Measurements from ENCODE around the gene MDFIC. TPM values are rescaled to one million over a fixed set of nuclear protein-coding genes. Genes with fewer than 3 reads are reported as not detected.

Gene MDFIC
- total RNA-seq, 2 donors from 2014 or later = 22.9 to 29.3 TPM

DNA sequence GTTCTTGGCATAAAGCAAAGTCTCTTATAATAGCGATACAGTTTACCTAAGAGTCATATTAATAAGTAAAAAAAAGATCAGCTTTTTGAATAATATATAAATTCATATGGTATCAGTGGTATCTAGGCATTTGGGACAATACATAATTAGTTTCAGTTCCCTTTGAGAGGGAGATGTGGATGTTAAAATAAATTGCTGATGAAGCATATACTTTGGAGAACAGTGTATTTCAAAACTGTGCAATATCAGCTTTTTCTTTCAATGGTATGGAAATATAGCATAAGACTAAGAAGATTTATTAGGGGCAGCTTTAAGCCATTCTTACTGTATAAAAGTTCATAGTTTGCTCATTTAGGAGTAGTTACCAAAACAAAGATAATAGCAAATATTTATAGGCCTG is 35.5 kb downstream of the MDFIC start:
- no peak for ATAC-seq (ENCODE audit: insufficient number of reproducible peaks, low FRiP score, low read depth)
- TF ChIP-seq, protein P1, sequence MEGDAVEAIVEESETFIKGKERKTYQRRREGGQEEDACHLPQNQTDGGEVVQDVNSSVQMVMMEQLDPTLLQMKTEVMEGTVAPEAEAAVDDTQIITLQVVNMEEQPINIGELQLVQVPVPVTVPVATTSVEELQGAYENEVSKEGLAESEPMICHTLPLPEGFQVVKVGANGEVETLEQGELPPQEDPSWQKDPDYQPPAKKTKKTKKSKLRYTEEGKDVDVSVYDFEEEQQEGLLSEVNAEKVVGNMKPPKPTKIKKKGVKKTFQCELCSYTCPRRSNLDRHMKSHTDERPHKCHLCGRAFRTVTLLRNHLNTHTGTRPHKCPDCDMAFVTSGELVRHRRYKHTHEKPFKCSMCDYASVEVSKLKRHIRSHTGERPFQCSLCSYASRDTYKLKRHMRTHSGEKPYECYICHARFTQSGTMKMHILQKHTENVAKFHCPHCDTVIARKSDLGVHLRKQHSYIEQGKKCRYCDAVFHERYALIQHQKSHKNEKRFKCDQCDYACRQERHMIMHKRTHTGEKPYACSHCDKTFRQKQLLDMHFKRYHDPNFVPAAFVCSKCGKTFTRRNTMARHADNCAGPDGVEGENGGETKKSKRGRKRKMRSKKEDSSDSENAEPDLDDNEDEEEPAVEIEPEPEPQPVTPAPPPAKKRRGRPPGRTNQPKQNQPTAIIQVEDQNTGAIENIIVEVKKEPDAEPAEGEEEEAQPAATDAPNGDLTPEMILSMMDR (IDR thresholded peaks at IDR 0.05) = no peak
- no peaks in the 10 kb centered on the region for H3K27me3 ChIP-seq (replicated peaks; ENCODE audit: insufficient read depth)
- no peak overlapping the region for H3K4me3 ChIP-seq
- no peak overlapping the region for H3K27ac ChIP-seq
- H3K9me3 ChIP-seq = no peaks in the 10 kb centered on the region
- H3K36me3 ChIP-seq = no peaks in the 10 kb centered on the region
- peaks cover 8 to 10% of the 10 kb centered on the region in 2 donors for H3K4me1 ChIP-seq (ENCODE audit: control insufficient read depth in 1 of 2, low read depth in 2 of 2)
- no peak for DNase-seq (ENCODE audit: low spot score)

DNA sequence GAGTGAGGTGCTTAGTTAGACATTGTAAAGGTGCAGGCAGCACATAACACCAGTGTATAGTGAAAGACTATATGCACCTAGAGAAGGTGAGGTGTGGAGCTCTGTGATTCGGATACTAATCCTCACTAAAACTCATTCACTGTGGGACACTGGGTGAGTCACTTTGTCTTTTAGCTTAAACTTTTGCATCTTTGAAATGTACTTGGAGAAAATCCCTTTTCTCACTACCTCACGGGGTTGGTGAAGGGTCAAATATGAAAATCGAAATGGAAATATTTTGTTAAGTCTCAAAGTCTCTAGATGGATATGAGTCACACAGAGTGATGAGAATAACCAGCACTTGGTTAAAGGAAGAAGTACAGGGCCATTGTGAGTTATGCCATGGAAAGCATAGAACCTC is 38.0 kb downstream of the MDFIC start:
- TF ChIP-seq, protein P1 (IDR thresholded peaks at IDR 0.05) = no peak
- no peak for ATAC-seq (ENCODE audit: insufficient number of reproducible peaks, low FRiP score, low read depth)
- no peaks in the 10 kb centered on the region for H3K36me3 ChIP-seq

DNA sequence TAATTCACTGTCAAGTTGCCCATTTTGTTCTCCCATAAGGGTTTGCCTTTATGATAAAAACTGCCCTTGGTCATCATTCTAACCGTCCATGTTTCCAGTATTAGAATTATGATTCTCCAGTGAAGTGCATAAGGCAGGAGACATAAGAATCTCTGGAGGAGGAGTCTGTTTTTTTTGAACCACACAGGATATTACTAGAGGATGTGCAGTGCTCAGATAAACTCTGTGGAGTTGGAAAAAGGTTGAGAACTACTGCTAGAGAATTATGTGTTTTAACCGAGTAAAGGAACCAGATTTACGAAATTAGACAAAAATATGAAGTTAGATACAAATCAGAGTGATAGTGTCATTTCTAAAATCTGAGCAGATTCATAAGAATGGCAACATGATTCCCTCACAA is 40.5 kb downstream of the MDFIC start:
- ATAC-seq (ENCODE audit: insufficient number of reproducible peaks, low FRiP score, low read depth) = no peak
- no peak overlapping the region for H3K27ac ChIP-seq
- no peak for DNase-seq (ENCODE audit: low spot score)
- no peaks in the 10 kb centered on the region for H3K27me3 ChIP-seq (replicated peaks; ENCODE audit: insufficient read depth)
- no peaks in the 10 kb centered on the region for H3K36me3 ChIP-seq
- no peaks in the 10 kb centered on the region for H3K9me3 ChIP-seq
- peaks cover 8 to 10% of the 10 kb centered on the region in 2 donors for H3K4me1 ChIP-seq (ENCODE audit: control insufficient read depth in 1 of 2, low read depth in 2 of 2)
- TF ChIP-seq, protein P1 (IDR thresholded peaks at IDR 0.05) = no peak
- no peak overlapping the region for H3K4me3 ChIP-seq

More for the DNA sequence above, 38.0 kb downstream of the MDFIC start:
- no peak overlapping the region for H3K4me3 ChIP-seq
- DNase-seq (ENCODE audit: low spot score) = no peak
- no peaks in the 10 kb centered on the region for H3K9me3 ChIP-seq
- H3K4me1 ChIP-seq (ENCODE audit: control insufficient read depth in 1 of 2, low read depth in 2 of 2) = peaks cover 8 to 10% of the 10 kb centered on the region in 2 donors
- no peak overlapping the region for H3K27ac ChIP-seq
- H3K27me3 ChIP-seq (replicated peaks; ENCODE audit: insufficient read depth) = no peaks in the 10 kb centered on the region

GRCh38 chr7:114966156-114966555 is 44.3 kb downstream of the MDFIC start:
- Histone ChIP-seq H3K27me3 (replicated peaks; ENCODE audit: insufficient read depth) (no peaks in the 10 kb centered on the region), H3K4me1 (ENCODE audit: control insufficient read depth in 1 of 2, low read depth in 2 of 2) (no peaks in the 10 kb centered on the region), H3K9me3 (no peaks in the 10 kb centered on the region), H3K36me3 (no peaks in the 10 kb centered on the region), H3K4me3 (no peak overlapping the region), H3K27ac (no peak overlapping the region)
- no peak for ATAC-seq (ENCODE audit: insufficient number of reproducible peaks, low FRiP score, low read depth)
- TF ChIP-seq, protein P1 (IDR thresholded peaks at IDR 0.05) = no peak
- no peak for DNase-seq (ENCODE audit: low spot score)

DNA sequence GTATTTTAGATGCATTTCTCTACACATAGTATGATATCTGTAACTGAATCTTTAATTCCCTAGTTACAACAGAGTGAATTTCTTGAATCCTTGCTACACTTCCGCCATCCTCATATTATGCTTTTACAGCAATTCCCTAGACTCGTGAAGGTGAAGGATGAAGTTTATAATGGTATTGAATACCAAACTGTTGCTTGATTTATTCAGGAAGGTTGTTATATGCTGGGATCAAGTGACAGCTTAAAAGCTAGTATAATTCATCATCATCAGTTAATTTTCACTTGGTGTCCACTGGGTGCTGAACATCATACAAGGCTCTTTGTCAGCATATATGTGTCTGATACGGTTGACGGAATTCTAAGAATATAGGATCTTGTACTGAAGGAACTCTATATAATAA is 47.2 kb downstream of the MDFIC start:
- H3K27ac ChIP-seq = no peak overlapping the region
- ATAC-seq (ENCODE audit: insufficient number of reproducible peaks, low FRiP score, low read depth) (no peak), DNase-seq (ENCODE audit: low spot score) (no peak)
- H3K9me3 ChIP-seq = no peaks in the 10 kb centered on the region
- no peaks in the 10 kb centered on the region for H3K36me3 ChIP-seq
- H3K27me3 ChIP-seq (replicated peaks; ENCODE audit: insufficient read depth) = no peaks in the 10 kb centered on the region
- H3K4me1 ChIP-seq (ENCODE audit: control insufficient read depth in 1 of 2, low read depth in 2 of 2) = peaks cover 0 to 16% of the 10 kb centered on the region in 2 donors
- H3K4me3 ChIP-seq = no peak overlapping the region
- TF ChIP-seq, protein P1 (IDR thresholded peaks at IDR 0.05) = no peak
